ENCODE data around the gene MYCN. TPM values are rescaled to one million over a fixed set of nuclear protein-coding genes. Genes with fewer than 3 reads are reported as not detected.
"Not testable (repeated sequence)": the region's sequence is repeated elsewhere in the genome, so short reads cannot be mapped to it uniquely, and the experiment has no call there.

Gene MYCN
- total and polyA plus RNA-seq, 2 of the 13 experiments (the other 11 are each of a cell fraction or from before 2014, with no cell fraction given) = not detected

GRCh38 chr2:15927551-15928218, 12.7 kb upstream of the MYCN start:
- no peak for TF ChIP-seq SMARCC2 (IDR thresholded peaks at IDR 0.05)
- TF ChIP-seq KDM3A (CRISPR knock-in tag; IDR thresholded peaks at IDR 0.05; ENCODE audit: low read depth) = no peak
- no peak for TF ChIP-seq ZBTB7A (CRISPR knock-in tag; IDR thresholded peaks at IDR 0.05)
- TF ChIP-seq ZNF431 (CRISPR knock-in tag; IDR thresholded peaks at IDR 0.05; ENCODE audit: borderline replicate concordance, low read depth) = no peak
- TF ChIP-seq SIX1 (CRISPR knock-in tag; IDR thresholded peaks at IDR 0.05; ENCODE audit: borderline replicate concordance) = no peak
- TF ChIP-seq HOXA9 (CRISPR knock-in tag; IDR thresholded peaks at IDR 0.05; ENCODE audit: borderline replicate concordance) = no peak
- no peak for TF ChIP-seq ZNF12 (CRISPR knock-in tag; IDR thresholded peaks at IDR 0.05)
- TF ChIP-seq ZNF572 (CRISPR knock-in tag; IDR thresholded peaks at IDR 0.05) = no peak

GRCh38 chr2:15929008-15929407, 11.3 kb upstream of the MYCN start:
- FAIRE-seq; CTCF ChIA-PET (ENCODE audit: low intra/inter-chr PET ratio, low total read pairs); H3K9ac ChIP-seq (ENCODE audit: insufficient read depth, low read depth, low read length); H3K27ac ChIP-seq (ENCODE audit: extremely low read length, insufficient read depth, low read length); H2AFZ ChIP-seq (ENCODE audit: low read length); POLR2A ChIA-PET; H3K4me3 ChIP-seq (replicated peaks in 1 of 3; ENCODE audit: insufficient read depth in 1 of 3, low read depth in 2 of 3, low read length in 3 of 3); H3K36me3 ChIP-seq (replicated peaks in 1 of 2; ENCODE audit: control insufficient read depth in 1 of 2, insufficient read depth in 2 of 2, low read length in 2 of 2); H4K20me1 ChIP-seq (ENCODE audit: insufficient read depth, low read length); H3K9me3 ChIP-seq (ENCODE audit: low read length); in situ Hi-C loops (cut with HindIII; ENCODE audit: extremely low pct_ligation_motif_present, low pct_unique_long_range_greater_than_20kb); H3K4me1 ChIP-seq (ENCODE audit: insufficient read depth, low read length); ATAC-seq; DNase-seq (ENCODE audit: low spot score); intact Hi-C loops (cut with micrococcal nuclease; ENCODE audit: unreplicated experiment); H3K79me2 ChIP-seq (ENCODE audit: insufficient read depth, low read length); H3K4me2 ChIP-seq (ENCODE audit: low read depth, low read length); H3K27me3 ChIP-seq (ENCODE audit: control insufficient read depth in 1 of 2, insufficient read depth in 2 of 2, low read length in 2 of 2); BruUV-seq (replicated peaks): not testable (repeated sequence)
- WGBS (ENCODE audit: low lambda C conversion rate) = 28% methylated on average over 3 of the region's 3 CpGs

More at GRCh38 chr2:15927551-15928218, 12.7 kb upstream of the MYCN start:
- no peak for DNase-seq (ENCODE audit: low spot score)
- Histone ChIP-seq H3K27ac (ENCODE audit: extremely low read length, insufficient read depth, low read length) (no peak overlapping the region), H3K27me3 (ENCODE audit: control insufficient read depth in 1 of 2, insufficient read depth in 2 of 2, low read length in 2 of 2) (no peaks in the 10 kb centered on the region), H3K36me3 (replicated peaks in 1 of 2; ENCODE audit: control insufficient read depth in 1 of 2, insufficient read depth in 2 of 2, low read length in 2 of 2) (no peaks in the 10 kb centered on the region), H3K4me2 (ENCODE audit: low read depth, low read length) (no peak overlapping the region), H2AFZ (ENCODE audit: low read length) (no peak overlapping the region), H4K20me1 (ENCODE audit: insufficient read depth, low read length) (no peaks in the 10 kb centered on the region), H3K4me3 (replicated peaks in 1 of 3; ENCODE audit: insufficient read depth in 1 of 3, low read depth in 2 of 3, low read length in 3 of 3) (no peak overlapping the region), H3K9me3 (ENCODE audit: low read length) (no peaks in the 10 kb centered on the region), H3K9ac (ENCODE audit: insufficient read depth, low read depth, low read length) (no peak overlapping the region), H3K4me1 (ENCODE audit: insufficient read depth, low read length) (0 out of 2 replicates have a peak, but pooled peaks cover 7% of the 10 kb centered on the region), H3K79me2 (ENCODE audit: insufficient read depth, low read length) (no peaks in the 10 kb centered on the region)
- no TSS peak for BruUV-seq (replicated peaks)
- no peak for FAIRE-seq
- POLR2A ChIA-PET = no interaction called here
- intact Hi-C loops (cut with micrococcal nuclease; ENCODE audit: unreplicated experiment) = no loop called here
- CTCF ChIA-PET (ENCODE audit: low intra/inter-chr PET ratio, low total read pairs) = no interaction called here
- in situ Hi-C loops (cut with HindIII; ENCODE audit: extremely low pct_ligation_motif_present, low pct_unique_long_range_greater_than_20kb) = no loop called here
- no peak for ATAC-seq
- 66% methylated on average over 11 of the region's 11 CpGs for WGBS (ENCODE audit: low lambda C conversion rate)

All from HepG2 (cell line).